KMS-11 (cell line): ENCODE measurements around the gene RTN4RL1.

ENCODE experiments used
- H2AFZ ChIP-seq: fragments of 200-600 bp; sonication (generic); 2 replicates; pipeline ENCODE4 v1.6.1; 2016; ENCODE audit warnings: antibody characterized with exemption, mixed run types, low read depth
- H3K27ac ChIP-seq: fragments of 200-600 bp; sonication (generic); 2 replicates; pipeline ENCODE4 v1.6.1; 2016; ENCODE audit warnings: mild to moderate bottlenecking, mixed run types
- H3K27me3 ChIP-seq: fragments of 200-600 bp; sonication (generic); 2 replicates; pipeline ENCODE4 v1.6.1; 2017; ENCODE audit warnings: mild to moderate bottlenecking, low read depth, mixed run types, moderate library complexity; ENCODE audit not compliant: insufficient read depth
- H3K36me3 ChIP-seq: fragments of 200-600 bp; sonication (generic); 2 replicates; pipeline ENCODE4 v1.6.1; 2017; ENCODE audit warnings: mild to moderate bottlenecking, mixed run types; ENCODE audit not compliant: insufficient read depth
- H3K4me1 ChIP-seq: fragments of 200-600 bp; sonication (generic); 2 replicates; pipeline ENCODE4 v1.6.1; 2016; ENCODE audit warnings: mild to moderate bottlenecking, low read depth, mixed run types; ENCODE audit not compliant: poor library complexity, severe bottlenecking
- H3K4me2 ChIP-seq: fragments of 200-600 bp; sonication (generic); 2 replicates; pipeline ENCODE4 v1.7.0; 2016; ENCODE audit warnings: mild to moderate bottlenecking, mixed run types
- H3K4me3 ChIP-seq: fragments of 200-600 bp; sonication (generic); IDR thresholded peaks from 2 replicates; pipeline ENCODE4 v1.6.1; 2017; ENCODE audit warnings: low read depth, low read length, mixed read lengths; ENCODE audit not compliant: insufficient read depth
- H3K79me2 ChIP-seq: fragments of 200-600 bp; sonication (generic); 2 replicates; pipeline ENCODE4 v1.6.1; 2016; ENCODE audit warnings: low read depth, mixed run types; ENCODE audit not compliant: insufficient read depth
- H3K9ac ChIP-seq: fragments of 200-600 bp; sonication (generic); 2 replicates; pipeline ENCODE4 v1.6.1; 2016; ENCODE audit warnings: mild to moderate bottlenecking, mixed run types
- H4K20me1 ChIP-seq: fragments of 200-600 bp; sonication (generic); 2 replicates; pipeline ENCODE4 v1.6.1; 2016; ENCODE audit warnings: mild to moderate bottlenecking, mixed run types; ENCODE audit not compliant: insufficient read depth
- TF ChIP-seq, protein P1 (sequence below): fragments of 200-600 bp; sonication (generic); conservative IDR thresholded peaks from 2 replicates; pipeline ENCODE4 v1.6.1; 2017; ENCODE audit warnings: low read depth, mild to moderate bottlenecking, antibody characterized with exemption, low read length, moderate library complexity, mixed read lengths

RTN4RL1 gene

DNA sequence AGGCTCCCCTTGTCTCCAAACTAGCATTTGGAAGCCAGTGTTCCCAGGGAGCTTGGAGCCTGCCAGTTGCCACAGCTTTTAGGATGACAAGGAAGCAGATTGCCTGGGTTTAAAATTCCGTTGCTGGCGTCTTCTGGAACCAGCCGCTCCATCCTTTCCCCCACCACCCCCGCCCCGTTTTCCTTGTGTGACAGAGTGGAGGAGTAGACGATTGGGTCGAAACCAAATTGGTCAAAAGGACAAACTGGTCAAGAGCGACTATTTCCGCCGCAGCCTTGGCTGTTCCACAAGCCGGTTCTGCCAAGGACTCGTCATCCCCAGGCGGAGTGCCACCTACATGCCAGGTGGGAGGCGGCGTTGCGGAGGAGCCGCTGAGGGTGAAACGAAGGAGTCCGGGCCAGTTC lies 104.2 kb downstream of the RTN4RL1 start:
- Histone ChIP-seq H3K79me2 (no peaks in the 10 kb centered on the region), H3K9ac (no peak overlapping the region), H3K27me3 (peaks cover 25% of the 10 kb centered on the region; the same call in 1 of the 2 replicates), H3K4me3 (no peak overlapping the region), H4K20me1 (no peaks in the 10 kb centered on the region), H3K27ac (no peak overlapping the region), H3K4me1 (no peaks in the 10 kb centered on the region), H2AFZ (no peak overlapping the region), H3K36me3 (no peaks in the 10 kb centered on the region), H3K4me2 (no peak overlapping the region)
- TF ChIP-seq, protein P1, sequence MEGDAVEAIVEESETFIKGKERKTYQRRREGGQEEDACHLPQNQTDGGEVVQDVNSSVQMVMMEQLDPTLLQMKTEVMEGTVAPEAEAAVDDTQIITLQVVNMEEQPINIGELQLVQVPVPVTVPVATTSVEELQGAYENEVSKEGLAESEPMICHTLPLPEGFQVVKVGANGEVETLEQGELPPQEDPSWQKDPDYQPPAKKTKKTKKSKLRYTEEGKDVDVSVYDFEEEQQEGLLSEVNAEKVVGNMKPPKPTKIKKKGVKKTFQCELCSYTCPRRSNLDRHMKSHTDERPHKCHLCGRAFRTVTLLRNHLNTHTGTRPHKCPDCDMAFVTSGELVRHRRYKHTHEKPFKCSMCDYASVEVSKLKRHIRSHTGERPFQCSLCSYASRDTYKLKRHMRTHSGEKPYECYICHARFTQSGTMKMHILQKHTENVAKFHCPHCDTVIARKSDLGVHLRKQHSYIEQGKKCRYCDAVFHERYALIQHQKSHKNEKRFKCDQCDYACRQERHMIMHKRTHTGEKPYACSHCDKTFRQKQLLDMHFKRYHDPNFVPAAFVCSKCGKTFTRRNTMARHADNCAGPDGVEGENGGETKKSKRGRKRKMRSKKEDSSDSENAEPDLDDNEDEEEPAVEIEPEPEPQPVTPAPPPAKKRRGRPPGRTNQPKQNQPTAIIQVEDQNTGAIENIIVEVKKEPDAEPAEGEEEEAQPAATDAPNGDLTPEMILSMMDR = no peak

DNA sequence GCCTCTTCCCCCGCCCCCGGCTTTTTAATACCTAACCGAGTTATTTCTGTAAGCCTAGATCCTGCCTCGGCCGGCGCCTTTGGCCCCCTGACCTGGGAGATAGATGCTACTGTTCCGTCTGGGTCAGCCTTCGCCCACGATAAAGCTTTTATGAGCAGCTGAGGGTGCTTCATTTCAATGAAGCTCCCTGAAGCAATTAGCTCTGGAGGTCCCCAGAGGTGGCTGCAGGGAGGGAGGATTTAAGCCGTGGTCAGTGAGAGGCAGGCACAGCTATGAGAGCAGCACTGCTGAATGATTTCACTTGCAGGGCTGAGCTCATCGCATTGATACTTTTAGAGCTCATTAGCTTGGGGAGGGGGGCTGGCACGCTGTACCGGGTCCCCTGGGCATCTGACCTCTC lies 105.9 kb downstream of the RTN4RL1 start:
- no peak overlapping the region for H3K4me3 ChIP-seq
- H3K4me1 ChIP-seq = no peaks in the 10 kb centered on the region
- no peaks in the 10 kb centered on the region for H4K20me1 ChIP-seq
- TF ChIP-seq, protein P1 = no peak
- H3K27ac ChIP-seq = no peak overlapping the region
- no peak overlapping the region for H2AFZ ChIP-seq
- H3K9ac ChIP-seq = no peak overlapping the region
- H3K27me3 ChIP-seq = peaks cover 29% of the 10 kb centered on the region; the same call in 1 of the 2 replicates
- H3K4me2 ChIP-seq = no peak overlapping the region
- H3K36me3 ChIP-seq = no peaks in the 10 kb centered on the region
- H3K79me2 ChIP-seq = no peaks in the 10 kb centered on the region

DNA sequence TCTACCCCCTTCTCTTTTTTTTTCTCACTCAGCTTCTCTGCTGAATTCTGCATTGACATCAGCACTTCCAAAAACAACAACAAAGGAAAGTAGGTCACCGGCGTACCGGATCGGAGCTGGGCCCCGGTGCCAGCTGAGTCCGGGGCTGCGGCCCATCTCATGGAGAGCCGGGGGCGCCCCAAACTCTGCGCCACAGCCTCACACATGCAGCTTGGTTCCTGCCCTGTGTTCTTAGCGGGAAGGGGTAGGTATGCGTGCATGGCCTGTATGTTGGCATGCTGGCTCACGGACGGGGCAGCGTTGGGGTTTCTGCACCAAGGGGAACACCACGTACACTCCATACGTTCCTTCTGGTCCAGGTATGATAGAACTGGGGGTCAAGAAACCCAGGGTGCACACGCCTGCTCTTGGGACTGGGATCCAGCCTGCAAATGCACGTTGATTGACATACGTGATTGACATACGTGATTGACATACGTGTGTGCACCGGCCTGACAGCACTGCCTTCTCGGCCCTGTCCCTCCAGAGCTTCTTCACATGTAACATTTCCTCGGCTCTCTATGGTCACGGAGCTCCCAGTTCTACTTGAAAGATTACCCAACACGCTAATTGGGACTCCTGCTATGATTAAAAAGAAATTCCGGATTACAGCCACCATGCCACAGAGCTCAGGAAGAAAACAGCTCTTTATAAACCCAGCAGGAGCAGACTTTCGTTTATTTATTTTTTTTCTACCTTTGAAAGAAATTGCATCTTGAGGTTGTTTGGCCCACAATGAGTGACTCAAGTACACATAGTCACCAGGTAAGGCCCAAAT lies 106.6 kb downstream of the RTN4RL1 start:
- no peaks in the 10 kb centered on the region for H3K79me2 ChIP-seq
- TF ChIP-seq, protein P1 = no peak
- no peak overlapping the region for H2AFZ ChIP-seq
- H3K4me2 ChIP-seq = no peak overlapping the region
- H3K27me3 ChIP-seq = peaks cover 31% of the 10 kb centered on the region; the same call in 1 of the 2 replicates
- no peak overlapping the region for H3K9ac ChIP-seq
- no peaks in the 10 kb centered on the region for H3K4me1 ChIP-seq
- no peaks in the 10 kb centered on the region for H4K20me1 ChIP-seq
- no peak overlapping the region for H3K27ac ChIP-seq
- H3K4me3 ChIP-seq = no peak overlapping the region
- H3K36me3 ChIP-seq = no peaks in the 10 kb centered on the region

DNA sequence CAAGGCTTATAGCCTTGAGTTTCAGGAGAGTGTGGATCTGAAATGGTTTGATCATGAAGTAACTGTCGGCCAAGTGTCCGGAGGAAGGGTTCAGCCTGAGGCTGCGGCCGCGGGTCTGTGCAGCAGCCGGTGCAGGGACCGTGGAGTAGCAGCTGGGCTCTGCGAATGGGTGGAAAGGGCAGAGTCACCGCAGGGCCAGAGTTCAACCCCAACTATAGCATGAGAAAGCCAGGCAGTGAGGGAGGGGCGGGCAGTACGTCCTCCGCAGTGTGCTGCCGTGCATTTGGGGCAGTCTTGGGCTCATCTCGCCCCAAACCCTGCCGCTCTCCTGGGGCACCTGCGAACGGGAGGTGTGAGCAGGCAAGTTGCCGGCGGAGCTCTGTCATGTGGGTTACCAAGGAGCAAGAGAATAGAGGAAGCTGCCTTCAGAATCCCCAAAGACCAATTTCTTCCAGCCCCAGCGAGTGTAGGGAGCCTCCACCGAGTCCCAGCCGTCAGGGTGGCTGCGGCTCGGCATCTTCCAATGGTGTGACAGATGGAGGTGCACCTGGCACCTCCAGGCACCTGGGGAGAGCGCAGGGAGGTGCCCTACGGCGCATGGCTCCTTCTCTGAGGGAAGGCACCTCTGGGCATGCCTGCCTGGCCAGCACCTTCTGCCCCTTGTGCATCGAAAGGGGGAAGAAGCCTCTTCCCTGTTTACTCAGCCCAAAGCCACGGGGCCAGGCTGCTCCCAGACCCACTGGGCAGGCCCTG lies 108.0 kb downstream of the RTN4RL1 start:
- no peaks in the 10 kb centered on the region for H3K36me3 ChIP-seq
- no peak overlapping the region for H3K4me3 ChIP-seq
- TF ChIP-seq, protein P1 = no peak
- no peak overlapping the region for H3K9ac ChIP-seq
- H3K79me2 ChIP-seq = no peaks in the 10 kb centered on the region
- no peaks in the 10 kb centered on the region for H4K20me1 ChIP-seq
- H2AFZ ChIP-seq = no peak overlapping the region
- no peak overlapping the region for H3K27ac ChIP-seq
- H3K27me3 ChIP-seq = peaks cover 42% of the 10 kb centered on the region; the same call in 1 of the 2 replicates
- H3K4me2 ChIP-seq = no peak overlapping the region
- H3K4me1 ChIP-seq = no peaks in the 10 kb centered on the region
